ENCODE results near the gene GLYATL3.

DNA sequence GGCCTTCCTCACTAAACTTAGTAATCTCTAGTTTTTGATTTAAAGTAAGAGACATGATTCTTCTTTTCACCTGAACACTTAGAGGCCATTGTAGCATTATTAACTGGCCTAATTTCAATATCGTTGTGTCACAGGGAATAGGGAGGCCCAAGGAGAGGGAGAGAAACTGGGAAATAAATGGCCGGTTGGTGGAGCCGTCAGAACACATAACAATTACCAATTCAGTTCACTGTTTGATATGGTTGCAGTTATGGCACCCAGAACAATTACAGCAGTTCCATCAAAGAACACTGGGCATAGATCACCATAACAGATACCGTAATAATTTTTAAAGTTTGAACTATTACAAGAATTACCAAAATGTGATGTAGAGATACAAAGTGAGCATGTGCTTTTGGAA is 9.1 kb upstream of the GLYATL3 start:
- TF ChIP-seq, protein P1, sequence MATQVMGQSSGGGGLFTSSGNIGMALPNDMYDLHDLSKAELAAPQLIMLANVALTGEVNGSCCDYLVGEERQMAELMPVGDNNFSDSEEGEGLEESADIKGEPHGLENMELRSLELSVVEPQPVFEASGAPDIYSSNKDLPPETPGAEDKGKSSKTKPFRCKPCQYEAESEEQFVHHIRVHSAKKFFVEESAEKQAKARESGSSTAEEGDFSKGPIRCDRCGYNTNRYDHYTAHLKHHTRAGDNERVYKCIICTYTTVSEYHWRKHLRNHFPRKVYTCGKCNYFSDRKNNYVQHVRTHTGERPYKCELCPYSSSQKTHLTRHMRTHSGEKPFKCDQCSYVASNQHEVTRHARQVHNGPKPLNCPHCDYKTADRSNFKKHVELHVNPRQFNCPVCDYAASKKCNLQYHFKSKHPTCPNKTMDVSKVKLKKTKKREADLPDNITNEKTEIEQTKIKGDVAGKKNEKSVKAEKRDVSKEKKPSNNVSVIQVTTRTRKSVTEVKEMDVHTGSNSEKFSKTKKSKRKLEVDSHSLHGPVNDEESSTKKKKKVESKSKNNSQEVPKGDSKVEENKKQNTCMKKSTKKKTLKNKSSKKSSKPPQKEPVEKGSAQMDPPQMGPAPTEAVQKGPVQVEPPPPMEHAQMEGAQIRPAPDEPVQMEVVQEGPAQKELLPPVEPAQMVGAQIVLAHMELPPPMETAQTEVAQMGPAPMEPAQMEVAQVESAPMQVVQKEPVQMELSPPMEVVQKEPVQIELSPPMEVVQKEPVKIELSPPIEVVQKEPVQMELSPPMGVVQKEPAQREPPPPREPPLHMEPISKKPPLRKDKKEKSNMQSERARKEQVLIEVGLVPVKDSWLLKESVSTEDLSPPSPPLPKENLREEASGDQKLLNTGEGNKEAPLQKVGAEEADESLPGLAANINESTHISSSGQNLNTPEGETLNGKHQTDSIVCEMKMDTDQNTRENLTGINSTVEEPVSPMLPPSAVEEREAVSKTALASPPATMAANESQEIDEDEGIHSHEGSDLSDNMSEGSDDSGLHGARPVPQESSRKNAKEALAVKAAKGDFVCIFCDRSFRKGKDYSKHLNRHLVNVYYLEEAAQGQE (IDR thresholded peaks at IDR 0.05; ENCODE audit: insufficient read depth in 1 of 2, low read depth in 2 of 2, low read length in 1 of 2) = no peak
- TF ChIP-seq, protein P2, sequence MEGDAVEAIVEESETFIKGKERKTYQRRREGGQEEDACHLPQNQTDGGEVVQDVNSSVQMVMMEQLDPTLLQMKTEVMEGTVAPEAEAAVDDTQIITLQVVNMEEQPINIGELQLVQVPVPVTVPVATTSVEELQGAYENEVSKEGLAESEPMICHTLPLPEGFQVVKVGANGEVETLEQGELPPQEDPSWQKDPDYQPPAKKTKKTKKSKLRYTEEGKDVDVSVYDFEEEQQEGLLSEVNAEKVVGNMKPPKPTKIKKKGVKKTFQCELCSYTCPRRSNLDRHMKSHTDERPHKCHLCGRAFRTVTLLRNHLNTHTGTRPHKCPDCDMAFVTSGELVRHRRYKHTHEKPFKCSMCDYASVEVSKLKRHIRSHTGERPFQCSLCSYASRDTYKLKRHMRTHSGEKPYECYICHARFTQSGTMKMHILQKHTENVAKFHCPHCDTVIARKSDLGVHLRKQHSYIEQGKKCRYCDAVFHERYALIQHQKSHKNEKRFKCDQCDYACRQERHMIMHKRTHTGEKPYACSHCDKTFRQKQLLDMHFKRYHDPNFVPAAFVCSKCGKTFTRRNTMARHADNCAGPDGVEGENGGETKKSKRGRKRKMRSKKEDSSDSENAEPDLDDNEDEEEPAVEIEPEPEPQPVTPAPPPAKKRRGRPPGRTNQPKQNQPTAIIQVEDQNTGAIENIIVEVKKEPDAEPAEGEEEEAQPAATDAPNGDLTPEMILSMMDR (IDR thresholded peaks at IDR 0.05) = no peak

All from Panc1 (cell line).